GM18951 (cell line): ENCODE results near the gene PIK3C2G.
"Not testable (repeated sequence)": the region's sequence is repeated elsewhere in the genome, so short reads cannot be mapped to it uniquely, and the experiment has no call there.

Source experiments
- POLR2A ChIP-seq: IDR thresholded peaks from 4 replicates; pipeline ENCODE4 v1.6.1; 2011; ENCODE audit warnings: mild to moderate bottlenecking; ENCODE audit not compliant: insufficient read length, insufficient read depth; ENCODE audit errors: extremely low read depth
- in situ Hi-C: fragments of 300-500 bp; cut with MboI; formaldehyde crosslinking; loops from one replicate; pipeline ENCODE4 v1.12.0; 2022; ENCODE audit warnings: low sequenced_read_pairs, mixed read lengths, inconsistent platforms; ENCODE audit not compliant: unreplicated experiment

PIK3C2G gene

GRCh38 chr12:18261273-18261672 lies at the start of gene PIK3C2G:
PIK3C2G (plus strand) TSS chr12:18261518; CDS start chr12:18282082, 20,564 bp downstream.
- in situ Hi-C loops, result no loop called here

DNA sequence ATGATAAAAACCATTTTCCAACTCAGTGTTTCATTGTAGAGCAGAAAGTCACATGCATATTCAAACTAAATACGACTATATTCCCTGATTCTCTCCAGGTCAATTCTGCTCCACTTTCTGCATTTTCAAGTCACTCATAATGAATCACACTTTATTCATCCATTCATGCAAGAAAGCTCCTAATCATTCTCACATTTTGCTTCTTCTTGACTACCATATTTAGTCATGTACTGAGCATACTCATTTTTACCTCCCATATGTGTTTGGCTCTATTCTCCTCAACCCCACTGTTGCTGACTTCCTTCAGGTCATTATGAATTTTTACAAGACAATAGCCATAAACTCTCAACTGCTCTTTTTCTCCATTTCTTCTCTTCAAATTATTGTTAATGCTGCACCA lies 43.4 kb upstream of the PIK3C2G start:
- in situ Hi-C loops, result no loop called here
- no peak for TF ChIP-seq POLR2A

More at GRCh38 chr12:18261273-18261672, at the start of gene PIK3C2G:
- no peak for TF ChIP-seq POLR2A

GRCh38 chr12:18221726-18222125 lies 39.6 kb upstream of the PIK3C2G start:
- TF ChIP-seq POLR2A, result no peak
- in situ Hi-C loops, result no loop called here

GRCh38 chr12:18222699-18223098 lies 38.6 kb upstream of the PIK3C2G start:
- no peak for TF ChIP-seq POLR2A
- in situ Hi-C loops, result no loop called here

DNA sequence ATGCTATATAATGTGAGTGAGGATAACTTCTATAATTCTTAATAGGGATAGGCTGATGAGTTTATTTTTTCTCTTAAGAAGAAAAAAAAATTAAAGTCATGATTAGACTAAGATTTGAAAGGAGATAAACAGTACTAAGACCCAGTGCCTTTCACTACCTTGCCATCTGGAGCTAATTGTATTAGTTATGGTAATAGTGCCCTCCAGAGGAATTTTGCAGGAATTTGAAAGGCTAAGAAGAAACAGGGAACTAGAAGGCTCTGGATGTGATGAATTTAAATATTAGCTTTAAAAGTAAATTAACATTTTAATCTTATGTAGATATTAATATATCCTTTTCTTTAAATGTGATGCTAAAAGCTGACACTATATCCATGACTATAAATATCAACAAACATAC lies 36.6 kb upstream of the PIK3C2G start:
- no peak for TF ChIP-seq POLR2A
- in situ Hi-C loops, result no loop called here

- no peak for TF ChIP-seq POLR2A
- in situ Hi-C loops, result no loop called here
Measured at GRCh38 chr12:18239526-18239925, 21.8 kb upstream of the PIK3C2G start.

GRCh38 chr12:18242380-18243089 lies 18.8 kb upstream of the PIK3C2G start:
- TF ChIP-seq POLR2A, result no peak
- in situ Hi-C loops, result no loop called here

- TF ChIP-seq POLR2A, result no peak
- in situ Hi-C loops, result no loop called here
Measured at GRCh38 chr12:18243238-18243637, 18.1 kb upstream of the PIK3C2G start.

DNA sequence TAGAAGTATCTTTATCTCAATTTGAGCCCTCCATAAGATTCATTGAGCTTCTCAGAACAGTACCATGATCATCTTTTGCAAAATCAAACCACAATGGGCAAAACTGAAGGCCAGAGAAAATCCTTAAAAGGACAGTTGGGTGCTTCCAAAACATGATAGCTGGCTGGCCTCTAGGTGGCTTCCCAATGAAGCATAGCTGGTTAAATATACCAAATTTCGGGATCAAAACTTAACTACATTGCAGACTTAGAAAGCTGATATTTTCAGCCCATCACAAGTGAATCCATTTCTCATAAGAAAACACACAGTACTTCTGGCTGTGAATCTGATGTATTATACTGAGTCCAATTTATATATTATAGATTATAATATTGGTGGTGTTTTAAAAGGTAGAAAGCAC lies 15.3 kb upstream of the PIK3C2G start:
- TF ChIP-seq POLR2A, result no peak
- in situ Hi-C loops, result no loop called here

DNA sequence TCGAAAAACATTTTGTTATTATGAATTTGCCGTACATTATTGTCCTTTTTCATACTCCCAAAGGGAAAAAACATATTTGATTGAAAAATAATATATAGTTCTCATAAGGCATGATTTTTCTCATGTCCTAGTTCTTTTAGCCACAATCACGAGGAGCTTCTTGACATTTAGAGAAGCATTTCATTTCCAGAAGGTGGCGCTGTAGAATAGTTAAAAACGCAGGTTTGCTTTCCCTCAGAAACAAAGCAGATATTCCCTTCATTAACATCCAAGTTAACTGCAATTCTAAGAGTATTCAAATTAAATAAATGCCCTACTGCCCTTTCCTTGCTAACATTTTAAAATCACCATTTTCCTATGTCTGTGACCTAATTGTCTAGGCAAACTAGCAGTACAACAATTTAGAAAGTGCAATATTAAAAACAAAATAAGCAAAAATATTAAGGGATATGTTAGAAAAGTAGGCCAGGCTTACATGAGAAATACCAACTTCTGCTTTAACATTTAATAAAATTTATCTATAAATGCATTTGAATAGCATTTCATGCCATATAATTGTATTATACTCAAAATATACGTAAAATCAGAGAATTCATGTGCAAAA lies 10.9 kb upstream of the PIK3C2G start:
- no peak for TF ChIP-seq POLR2A
- in situ Hi-C loops, result no loop called here

GRCh38 chr12:18254081-18254480 lies 7.2 kb upstream of the PIK3C2G start:
- in situ Hi-C loops, result no loop called here
- no peak for TF ChIP-seq POLR2A

- in situ Hi-C loops, result not testable (repeated sequence)
Measured at GRCh38 chr12:18255004-18255403, 6.3 kb upstream of the PIK3C2G start.

DNA sequence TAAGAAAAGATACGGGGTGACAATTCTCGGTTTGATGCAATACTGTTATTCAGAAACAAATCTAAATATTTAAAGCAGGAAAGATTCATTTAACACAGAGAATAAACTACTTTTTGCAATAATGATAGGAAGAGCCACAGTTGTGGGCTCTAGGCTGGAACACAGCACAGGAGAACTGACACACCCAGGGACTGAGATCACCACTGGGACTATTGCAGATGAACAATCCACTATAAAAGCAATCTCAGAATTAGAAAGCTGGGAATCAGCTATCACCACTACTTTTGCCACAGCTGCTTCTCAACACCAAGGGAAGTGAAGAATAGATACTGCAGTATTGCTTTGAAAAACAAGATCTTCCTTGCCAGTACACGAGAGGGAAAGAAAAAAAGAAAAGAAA lies 4.1 kb upstream of the PIK3C2G start:
- in situ Hi-C loops, result no loop called here
- TF ChIP-seq POLR2A, result no peak

GRCh38 chr12:18258929-18259328 lies 2.4 kb upstream of the PIK3C2G start:
- TF ChIP-seq POLR2A, result no peak
- in situ Hi-C loops, result no loop called here
